Spleen (tissue), 7 donors: Measurements from ENCODE around the gene CRYBG1.

ENCODE experiments used
- POLR2A ChIP-seq, 3 donors: fragments of 450-650 bp; IDR thresholded peaks; one replicate each; pipeline ENCODE4 v1.5.1; 2017; ENCODE audit warnings: antibody characterized with exemption in 3 of 3, mild to moderate bottlenecking in 1 of 3
- POLR2AphosphoS5 ChIP-seq, 3 donors: sonication (generic); formaldehyde crosslinking; IDR thresholded peaks; one replicate each; pipeline ENCODE4 v1.5.1; 2017; ENCODE audit warnings: antibody characterized with exemption in 3 of 3
- TF ChIP-seq, protein P1 (sequence below), 11 experiments: fragments of 200-600 bp in 7 of 11; fragments of 450-650 bp in 4 of 11; sonication (generic) in 4 of 11; IDR thresholded peaks in 8 of 11; conservative IDR thresholded peaks in 3 of 11; 1 replicate in 7 of 11; 2 replicates in 4 of 11; pipeline versions ENCODE4 v1.4.0 to v1.8.0; 2016 to 2021; ENCODE audit warnings: antibody characterized with exemption in 11 of 11, inconsistent platforms in 4 of 11, mild to moderate bottlenecking in 1 of 11
- donor health status: DM: no; HTN: no; CAD: no; lungs with moderate emphysema.
- donor health status: DM: no; HTN: no; CAD: no.
- donor health status: DM: no; HTN: no; CAD: no.

DNA sequence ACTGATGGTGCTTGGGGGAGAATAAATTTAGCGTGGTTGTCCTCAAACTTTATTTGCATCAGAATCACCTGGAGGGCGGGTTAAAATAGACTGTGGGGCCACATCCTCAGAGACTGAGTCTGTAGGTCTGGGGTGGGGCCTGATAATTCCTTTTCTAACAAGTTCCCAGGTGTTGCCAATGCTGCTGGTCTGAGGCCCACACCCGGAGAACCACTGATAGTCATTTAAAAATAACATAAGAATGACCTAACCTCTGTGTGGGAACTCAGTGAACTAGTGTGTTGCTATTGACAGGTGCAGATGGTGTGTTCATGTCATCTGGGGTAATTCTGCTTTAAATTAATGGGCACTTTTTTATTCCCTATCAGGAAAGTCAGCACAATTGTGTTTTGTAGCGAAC lies 204.0 kb downstream of the CRYBG1 start:
- TF ChIP-seq, protein P1, sequence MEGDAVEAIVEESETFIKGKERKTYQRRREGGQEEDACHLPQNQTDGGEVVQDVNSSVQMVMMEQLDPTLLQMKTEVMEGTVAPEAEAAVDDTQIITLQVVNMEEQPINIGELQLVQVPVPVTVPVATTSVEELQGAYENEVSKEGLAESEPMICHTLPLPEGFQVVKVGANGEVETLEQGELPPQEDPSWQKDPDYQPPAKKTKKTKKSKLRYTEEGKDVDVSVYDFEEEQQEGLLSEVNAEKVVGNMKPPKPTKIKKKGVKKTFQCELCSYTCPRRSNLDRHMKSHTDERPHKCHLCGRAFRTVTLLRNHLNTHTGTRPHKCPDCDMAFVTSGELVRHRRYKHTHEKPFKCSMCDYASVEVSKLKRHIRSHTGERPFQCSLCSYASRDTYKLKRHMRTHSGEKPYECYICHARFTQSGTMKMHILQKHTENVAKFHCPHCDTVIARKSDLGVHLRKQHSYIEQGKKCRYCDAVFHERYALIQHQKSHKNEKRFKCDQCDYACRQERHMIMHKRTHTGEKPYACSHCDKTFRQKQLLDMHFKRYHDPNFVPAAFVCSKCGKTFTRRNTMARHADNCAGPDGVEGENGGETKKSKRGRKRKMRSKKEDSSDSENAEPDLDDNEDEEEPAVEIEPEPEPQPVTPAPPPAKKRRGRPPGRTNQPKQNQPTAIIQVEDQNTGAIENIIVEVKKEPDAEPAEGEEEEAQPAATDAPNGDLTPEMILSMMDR (IDR thresholded peaks at IDR 0.05 in 8 of 11, conservative IDR thresholded peaks at IDR 0.05 in 3 of 11): no peak
- no peak for TF ChIP-seq POLR2A (IDR thresholded peaks at IDR 0.05)
- no peak for TF ChIP-seq POLR2AphosphoS5 (IDR thresholded peaks at IDR 0.05)
